CD4-positive, alpha-beta T cell treated with Interleukin-12 subunit alpha and Interleukin-12 subunit beta, for 1 hour (primary cell): ENCODE measurements around the gene FCHO1.
A peak's percentile ranks its signal among the peaks of the same experiment; 100 is the strongest.
"Not testable (repeated sequence)": the region's sequence is repeated elsewhere in the genome, so short reads cannot be mapped to it uniquely, and the experiment has no call there.

Experiments
- DNase-seq: peaks from one replicate; pipeline ENCODE4 v3.0.0-alpha.2; 2020

Gene FCHO1

GRCh38 chr19:17766543-17767131 is 15.4 kb downstream of the FCHO1 start:
- peak; percentile 34 for DNase-seq

GRCh38 chr19:17767559-17767958 is 16.3 kb downstream of the FCHO1 start:
- no peak for DNase-seq

GRCh38 chr19:17770613-17771012 is 19.3 kb downstream of the FCHO1 start:
- no peak for DNase-seq

GRCh38 chr19:17772172-17772571 is 20.9 kb downstream of the FCHO1 start:
- no peak for DNase-seq

GRCh38 chr19:17775245-17775927 is 24.1 kb downstream of the FCHO1 start:
- DNase-seq, result peak; percentile 45

GRCh38 chr19:17775991-17776803 is 24.9 kb downstream of the FCHO1 start:
- no peak for DNase-seq

GRCh38 chr19:17777840-17778239 is 26.6 kb downstream of the FCHO1 start:
- DNase-seq, result not testable (repeated sequence)

- DNase-seq, result peak; percentile 49
Observed at GRCh38 chr19:17778251-17778967, 27.1 kb downstream of the FCHO1 start.

GRCh38 chr19:17778968-17779929 is 28.0 kb downstream of the FCHO1 start:
- DNase-seq, result no peak

- no peak for DNase-seq
Observed at GRCh38 chr19:17780781-17781180, 29.5 kb downstream of the FCHO1 start.

GRCh38 chr19:17783721-17784120 is 32.4 kb downstream of the FCHO1 start:
- DNase-seq, result not testable (repeated sequence)

- DNase-seq, result peak; percentile 75
Observed at GRCh38 chr19:17784201-17785008, 33.1 kb downstream of the FCHO1 start.

- no peak for DNase-seq
Observed at GRCh38 chr19:17787274-17787913, 36.1 kb downstream of the FCHO1 start.

- DNase-seq, result no peak
Observed at GRCh38 chr19:17788632-17789031, 37.4 kb downstream of the FCHO1 start.

GRCh38 chr19:17790059-17790780 is 38.9 kb downstream of the FCHO1 start:
- no peak for DNase-seq

- no peak for DNase-seq
Observed at GRCh38 chr19:17794412-17794730, 43.1 kb downstream of the FCHO1 start.

- DNase-seq, result no peak
Observed at GRCh38 chr19:17794731-17795494, 43.6 kb downstream of the FCHO1 start, which contains the start of gene B3GNT3. B3GNT3 (plus strand) TSS chr19:17795138; CDS start chr19:17807808, 12,670 bp downstream.

GRCh38 chr19:17795495-17795856 is 44.2 kb downstream of the FCHO1 start:
- DNase-seq, result no peak
